Smooth muscle cell (in vitro differentiated cells): ENCODE results near the gene SBNO2. TPM values are rescaled to one million over a fixed set of nuclear protein-coding genes. Genes with fewer than 3 reads are reported as not detected.

Experiments used
- DNase-seq: peaks from one replicate; lab custom pipeline; 2025; ENCODE audit not compliant: unreplicated experiment; lab: John Stamatoyannopoulos, UW
- H2AFZ ChIP-seq: fragments of 200-600 bp; sonication (generic); 2 replicates; pipeline ENCODE4 v1.6.0; 2016; ENCODE audit warnings: antibody characterized with exemption, low read depth, mild to moderate bottlenecking
- H3F3A ChIP-seq: fragments of 200-600 bp; sonication (generic); 2 replicates; pipeline ENCODE4 v1.6.0; 2017; ENCODE audit warnings: antibody characterized with exemption, low read depth
- H3K27ac ChIP-seq: fragments of 200-600 bp; sonication (generic); 2 replicates; pipeline ENCODE4 v1.5.1; 2016; ENCODE audit warnings: low read depth, mild to moderate bottlenecking
- H3K27me3 ChIP-seq: fragments of 200-600 bp; sonication (generic); 2 replicates; pipeline ENCODE4 v1.6.1; 2016; ENCODE audit warnings: low read depth, mild to moderate bottlenecking
- H3K36me3 ChIP-seq: fragments of 200-600 bp; sonication (generic); 2 replicates; pipeline ENCODE4 v1.5.1; 2016; ENCODE audit warnings: low read depth
- H3K4me1 ChIP-seq: fragments of 200-600 bp; sonication (generic); 2 replicates; pipeline ENCODE4 v1.5.1; 2016; ENCODE audit warnings: low read depth
- H3K4me2 ChIP-seq: fragments of 200-600 bp; sonication (generic); 2 replicates; pipeline ENCODE4 v1.6.0; 2016; ENCODE audit warnings: mild to moderate bottlenecking
- H3K4me3 ChIP-seq: fragments of 200-600 bp; sonication (generic); 2 replicates; pipeline ENCODE4 v1.5.1; 2016; ENCODE audit warnings: mild to moderate bottlenecking
- H3K79me2 ChIP-seq: fragments of 200-600 bp; sonication (generic); 2 replicates; pipeline ENCODE4 v1.6.0; 2016; ENCODE audit warnings: low read depth, mild to moderate bottlenecking
- H3K9ac ChIP-seq: fragments of 200-600 bp; sonication (generic); 2 replicates; pipeline ENCODE4 v1.6.0; 2016; ENCODE audit warnings: low read depth
- H3K9me3 ChIP-seq: fragments of 200-600 bp; sonication (generic); replicated peaks from 2 replicates; pipeline ENCODE4 v1.5.1; 2016; ENCODE audit warnings: low read depth
- H4K20me1 ChIP-seq: fragments of 200-600 bp; sonication (generic); 2 replicates; pipeline ENCODE4 v1.6.0; 2016; ENCODE audit warnings: low read depth
- WGBS: methylation state at CpG from one replicate; pipeline ENCODE4 v1.1.7; 2016; ENCODE audit warnings: low lambda C conversion rate; 5-methylcytosine and 5-hydroxymethylcytosine counted together
- polyA plus RNA-seq: library from polyadenylated mRNA; unstranded; fragments of >200 nt; fragmentation: Nextera tagmentation; extraction: Ambion mirVana; gene quantifications from 2 replicates; pipeline ENCODE4 v1.2.1, GENCODE V29; 2016
- total RNA-seq: library from RNA; depleted of rRNA; stranded (reverse); fragments of >200 nt; gene quantifications from 2 replicates; pipeline ENCODE4 v1.2.3, GENCODE V29; 2014
- TF ChIP-seq, protein P1 (sequence below): fragments of 200-600 bp; sonication (generic); IDR thresholded peaks from 2 replicates; pipeline ENCODE4 v1.5.1; 2017; ENCODE audit warnings: borderline replicate concordance, mild to moderate bottlenecking, antibody characterized with exemption; ENCODE audit not compliant: insufficient read depth, poor library complexity, severe bottlenecking

Gene SBNO2
- total and polyA plus RNA-seq, 2 experiments from 2014 or later: 16.4 to 17.6 TPM

DNA sequence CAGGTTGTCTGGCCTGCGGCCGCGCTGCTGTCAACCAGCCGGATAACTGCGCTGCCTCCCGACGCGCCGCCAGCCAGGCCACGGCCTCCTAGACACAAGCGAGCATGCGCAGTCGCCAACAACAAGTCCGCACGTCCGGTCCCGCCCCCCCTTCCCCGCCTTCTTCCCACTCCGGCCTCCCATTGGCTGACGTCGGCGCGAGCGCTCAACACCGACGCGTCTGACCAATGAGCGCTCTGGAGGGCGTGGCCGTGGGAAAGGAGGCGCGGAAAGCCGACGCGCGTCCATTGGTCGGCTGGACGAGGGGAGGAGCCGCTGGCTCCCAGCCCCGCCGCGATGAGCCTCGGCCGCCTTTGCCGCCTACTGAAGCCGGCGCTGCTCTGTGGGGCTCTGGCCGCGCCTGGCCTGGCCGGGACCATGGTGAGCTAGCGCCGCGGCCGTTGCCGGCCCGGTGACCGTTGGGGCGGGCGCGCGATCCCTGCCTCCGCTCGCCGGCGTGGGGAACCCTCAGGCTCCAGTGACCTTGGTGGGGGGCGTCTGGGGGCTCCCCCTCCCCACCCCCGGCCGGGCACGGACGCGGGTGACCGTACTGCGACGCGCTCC, 70.3 kb downstream of the SBNO2 start, which contains the start of gene GPX4:
TSS of gene GPX4 (plus strand) at position 287 of the 603 bp plus-strand sequence. CDS start at position 337, 50 bp downstream.
- H3K27me3 ChIP-seq: no peaks in the 10 kb centered on the region
- H3K27ac ChIP-seq: peak within 1 kb of the TSS; percentile 90
- peak within 1 kb of the TSS; percentile 99 for H3K4me2 ChIP-seq
- peak within 1 kb of the TSS; percentile 97 for H3K4me3 ChIP-seq
- no peaks in the 10 kb centered on the region for H3K79me2 ChIP-seq
- H2AFZ ChIP-seq: no peak within 1 kb of the TSS
- peaks cover 32% of the 10 kb centered on the region for H4K20me1 ChIP-seq
- WGBS: 0% methylated on average over 51 of the region's 75 CpGs
- H3K4me1 ChIP-seq: peaks cover 14% of the 10 kb centered on the region
- TF ChIP-seq, protein P1, sequence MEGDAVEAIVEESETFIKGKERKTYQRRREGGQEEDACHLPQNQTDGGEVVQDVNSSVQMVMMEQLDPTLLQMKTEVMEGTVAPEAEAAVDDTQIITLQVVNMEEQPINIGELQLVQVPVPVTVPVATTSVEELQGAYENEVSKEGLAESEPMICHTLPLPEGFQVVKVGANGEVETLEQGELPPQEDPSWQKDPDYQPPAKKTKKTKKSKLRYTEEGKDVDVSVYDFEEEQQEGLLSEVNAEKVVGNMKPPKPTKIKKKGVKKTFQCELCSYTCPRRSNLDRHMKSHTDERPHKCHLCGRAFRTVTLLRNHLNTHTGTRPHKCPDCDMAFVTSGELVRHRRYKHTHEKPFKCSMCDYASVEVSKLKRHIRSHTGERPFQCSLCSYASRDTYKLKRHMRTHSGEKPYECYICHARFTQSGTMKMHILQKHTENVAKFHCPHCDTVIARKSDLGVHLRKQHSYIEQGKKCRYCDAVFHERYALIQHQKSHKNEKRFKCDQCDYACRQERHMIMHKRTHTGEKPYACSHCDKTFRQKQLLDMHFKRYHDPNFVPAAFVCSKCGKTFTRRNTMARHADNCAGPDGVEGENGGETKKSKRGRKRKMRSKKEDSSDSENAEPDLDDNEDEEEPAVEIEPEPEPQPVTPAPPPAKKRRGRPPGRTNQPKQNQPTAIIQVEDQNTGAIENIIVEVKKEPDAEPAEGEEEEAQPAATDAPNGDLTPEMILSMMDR: no peak
- H3K9ac ChIP-seq: peak within 1 kb of the TSS; percentile 98
- no peaks in the 10 kb centered on the region for H3K36me3 ChIP-seq
- peaks cover 24% of the 10 kb centered on the region for H3F3A ChIP-seq
- H3K9me3 ChIP-seq: no peaks in the 10 kb centered on the region
- peak; percentile 95 for DNase-seq

DNA sequence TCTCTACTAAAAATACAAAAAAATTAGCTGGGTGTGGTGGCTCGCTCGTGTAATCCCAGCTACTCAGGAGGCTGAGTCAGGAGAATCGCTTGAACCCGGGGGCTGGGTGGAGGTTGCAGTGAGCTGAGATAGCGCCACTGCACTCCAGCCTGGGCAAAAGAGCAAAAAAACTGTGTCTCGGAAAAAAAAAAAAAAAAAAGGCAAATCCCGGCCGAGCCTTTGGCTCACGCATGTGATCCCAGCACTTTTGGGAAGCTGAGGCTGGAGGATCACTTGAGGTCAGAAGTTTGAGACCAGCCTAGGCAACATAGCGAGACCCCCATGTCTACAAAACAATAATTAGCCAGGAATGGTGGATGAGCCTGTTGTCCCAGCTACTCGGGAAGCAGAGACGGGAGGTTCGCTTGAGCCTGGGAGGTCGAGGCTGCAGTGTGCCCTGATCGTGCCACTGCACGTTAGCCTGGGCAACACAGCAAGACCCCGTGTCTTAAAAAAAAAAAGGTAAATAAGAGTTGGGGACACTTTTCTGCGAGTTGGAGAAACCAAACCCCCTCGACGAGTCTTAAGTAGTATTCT, 70.8 kb downstream of the SBNO2 start:
- peak overlapping the region; percentile 90 for H3K27ac ChIP-seq
- DNase-seq: no peak
- no peaks in the 10 kb centered on the region for H3K79me2 ChIP-seq
- peaks cover 24% of the 10 kb centered on the region for H3F3A ChIP-seq
- peak overlapping the region; percentile 58 for H3K9ac ChIP-seq
- H3K36me3 ChIP-seq: no peaks in the 10 kb centered on the region
- H3K4me3 ChIP-seq: peak overlapping the region; percentile 19
- H4K20me1 ChIP-seq: peaks cover 32% of the 10 kb centered on the region
- no peaks in the 10 kb centered on the region for H3K9me3 ChIP-seq
- TF ChIP-seq, protein P1: no peak
- WGBS: 57% methylated on average over 20 of the region's 20 CpGs
- H2AFZ ChIP-seq: no peak overlapping the region
- no peaks in the 10 kb centered on the region for H3K27me3 ChIP-seq
- H3K4me2 ChIP-seq: peak overlapping the region; percentile 56
- H3K4me1 ChIP-seq: peaks cover 14% of the 10 kb centered on the region

DNA sequence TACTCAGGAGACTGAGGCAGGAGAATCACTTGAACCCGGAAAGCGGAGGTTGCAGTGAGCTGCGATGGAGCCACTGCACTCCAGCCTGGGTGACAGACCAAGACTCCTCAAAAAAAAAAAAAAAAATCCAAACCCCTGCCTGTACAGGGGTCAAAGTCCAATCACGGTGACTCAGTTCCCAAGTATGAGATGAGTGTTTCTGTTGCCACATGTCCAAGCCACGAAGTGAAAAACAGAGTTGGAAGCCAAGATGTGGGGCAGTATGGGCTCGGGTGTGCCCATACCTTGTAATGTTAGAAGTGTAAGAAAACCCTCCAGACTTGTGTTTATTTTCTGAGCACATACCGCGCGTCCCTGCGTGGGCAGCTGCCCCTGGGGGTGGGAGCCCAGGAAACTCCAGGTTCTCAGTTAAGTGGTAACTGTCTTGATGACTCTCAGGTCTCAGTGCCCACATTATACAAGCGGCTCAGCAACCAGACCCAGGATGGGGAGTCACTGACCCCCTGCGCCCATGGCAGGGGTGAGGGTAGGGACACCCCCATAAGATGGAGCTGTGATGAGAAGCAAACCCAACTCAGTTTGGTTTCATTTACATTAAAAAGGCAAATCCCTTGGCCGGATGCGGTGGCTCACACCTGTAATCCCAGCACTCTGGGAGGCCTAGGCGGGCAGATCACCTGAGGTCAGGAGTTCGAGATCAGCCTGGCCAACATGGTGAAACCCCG, 71.5 kb downstream of the SBNO2 start:
- H3K9ac ChIP-seq: peak overlapping the region; percentile 53

More for the DNA sequence above, 71.5 kb downstream of the SBNO2 start:
- TF ChIP-seq, protein P1: no peak
- DNase-seq: peak; percentile 23
- Histone ChIP-seq H2AFZ (no peak overlapping the region), H3K9me3 (no peaks in the 10 kb centered on the region), H3K27ac (peak overlapping the region; percentile 90), H3K79me2 (no peaks in the 10 kb centered on the region), H4K20me1 (peaks cover 29% of the 10 kb centered on the region), H3K4me3 (no peak overlapping the region), H3K27me3 (no peaks in the 10 kb centered on the region), H3K36me3 (no peaks in the 10 kb centered on the region), H3K4me2 (peak overlapping the region; percentile 58), H3F3A (peaks cover 21% of the 10 kb centered on the region), H3K4me1 (peaks cover 14% of the 10 kb centered on the region)
- WGBS: 43% methylated on average over 17 of the region's 17 CpGs
